ENCODE data around the gene CTIF.

The CTIF gene

GRCh38 chr18:48732767-48733424, 194.1 kb downstream of the CTIF start:
- DNase-seq (ENCODE audit: low read depth) = no peak

GRCh38 chr18:48733643-48734253, 194.9 kb downstream of the CTIF start:
- no peak for DNase-seq (ENCODE audit: low read depth)

GRCh38 chr18:48734460-48734859, 195.6 kb downstream of the CTIF start:
- no peak for DNase-seq (ENCODE audit: low read depth)

GRCh38 chr18:48735080-48735676, 196.3 kb downstream of the CTIF start:
- no peak for DNase-seq (ENCODE audit: low read depth)

GRCh38 chr18:48735681-48736255, 196.9 kb downstream of the CTIF start:
- no peak for DNase-seq (ENCODE audit: low read depth)

GRCh38 chr18:48736321-48737260, 197.8 kb downstream of the CTIF start:
- no peak for DNase-seq (ENCODE audit: low read depth)

- no peak for DNase-seq (ENCODE audit: low read depth)
Measured at GRCh38 chr18:48739266-48740067, 200.6 kb downstream of the CTIF start.

GRCh38 chr18:48740068-48740440, 201.2 kb downstream of the CTIF start:
- DNase-seq (ENCODE audit: low read depth) = no peak

- no peak for DNase-seq (ENCODE audit: low read depth)
Measured at GRCh38 chr18:48740851-48741485, 202.1 kb downstream of the CTIF start.

GRCh38 chr18:48741866-48742265, 203.0 kb downstream of the CTIF start:
- DNase-seq (ENCODE audit: low read depth) = no peak

- no peak for DNase-seq (ENCODE audit: low read depth)
Measured at GRCh38 chr18:48742304-48742703, 203.5 kb downstream of the CTIF start.

- DNase-seq (ENCODE audit: low read depth) = peak; percentile 92
Measured at GRCh38 chr18:48742706-48743475, 204.1 kb downstream of the CTIF start.

- DNase-seq (ENCODE audit: low read depth) = no peak
Measured at GRCh38 chr18:48743886-48744285, 205.1 kb downstream of the CTIF start.

- DNase-seq (ENCODE audit: low read depth) = no peak
Measured at GRCh38 chr18:48745293-48745692, 206.5 kb downstream of the CTIF start.

- DNase-seq (ENCODE audit: low read depth) = peak; percentile 85
Measured at GRCh38 chr18:48749768-48750167, 210.9 kb downstream of the CTIF start.

- DNase-seq (ENCODE audit: low read depth) = peak; percentile 93
Measured at GRCh38 chr18:48750485-48751175, 211.8 kb downstream of the CTIF start.

GRCh38 chr18:48751727-48752468, 213.1 kb downstream of the CTIF start:
- DNase-seq (ENCODE audit: low read depth) = no peak

- no peak for DNase-seq (ENCODE audit: low read depth)
Measured at GRCh38 chr18:48752478-48752877, 213.6 kb downstream of the CTIF start.

GRCh38 chr18:48752928-48753327, 214.1 kb downstream of the CTIF start:
- DNase-seq (ENCODE audit: low read depth) = no peak
